ENCODE data around the gene FOSL1.
A peak's percentile ranks its signal among the peaks of the same experiment; 100 is the strongest.

The FOSL1 gene

GRCh38 chr11:65917077-65917433 lies 16.9 kb upstream of the FOSL1 start:
- H3K4me3 Mint-ChIP-seq, result peak overlapping the region; percentile 77
- H3K27ac Mint-ChIP-seq, result peak overlapping the region; percentile 15
- peaks cover 11% of the 10 kb centered on the region for H3K4me1 Mint-ChIP-seq (ENCODE audit: low read depth)
- H3K9me3 Mint-ChIP-seq, result no peaks in the 10 kb centered on the region
- no peak for DNase-seq (ENCODE audit: low spot score)
- peaks cover 13% of the 10 kb centered on the region for H3K36me3 Mint-ChIP-seq (ENCODE audit: low read depth)
- no peaks in the 10 kb centered on the region for H3K27me3 Mint-ChIP-seq (ENCODE audit: low read depth)

GRCh38 chr11:65916391-65916790 lies 16.2 kb upstream of the FOSL1 start:
- Mint-ChIP-seq H3K27ac (no peak overlapping the region), H3K27me3 (ENCODE audit: low read depth) (no peaks in the 10 kb centered on the region), H3K4me1 (ENCODE audit: low read depth) (peaks cover 14% of the 10 kb centered on the region), H3K9me3 (no peaks in the 10 kb centered on the region), H3K4me3 (peak overlapping the region; percentile 77), H3K36me3 (ENCODE audit: low read depth) (peaks cover 12% of the 10 kb centered on the region)
- no peak for DNase-seq (ENCODE audit: low spot score)

GRCh38 chr11:65915821-65916251 lies 15.6 kb upstream of the FOSL1 start:
- peaks cover 14% of the 10 kb centered on the region for H3K4me1 Mint-ChIP-seq (ENCODE audit: low read depth)
- H3K4me3 Mint-ChIP-seq, result no peak overlapping the region
- DNase-seq (ENCODE audit: low spot score), result no peak
- H3K9me3 Mint-ChIP-seq, result no peaks in the 10 kb centered on the region
- peaks cover 12% of the 10 kb centered on the region for H3K36me3 Mint-ChIP-seq (ENCODE audit: low read depth)
- no peaks in the 10 kb centered on the region for H3K27me3 Mint-ChIP-seq (ENCODE audit: low read depth)
- H3K27ac Mint-ChIP-seq, result no peak overlapping the region

GRCh38 chr11:65915101-65915820 lies 15.1 kb upstream of the FOSL1 start:
- peaks cover 9% of the 10 kb centered on the region for H3K36me3 Mint-ChIP-seq (ENCODE audit: low read depth)
- H3K4me1 Mint-ChIP-seq (ENCODE audit: low read depth), result peaks cover 12% of the 10 kb centered on the region
- no peaks in the 10 kb centered on the region for H3K27me3 Mint-ChIP-seq (ENCODE audit: low read depth)
- peak overlapping the region; percentile 31 for H3K27ac Mint-ChIP-seq
- no peaks in the 10 kb centered on the region for H3K9me3 Mint-ChIP-seq
- DNase-seq (ENCODE audit: low spot score), result no peak
- no peak overlapping the region for H3K4me3 Mint-ChIP-seq

GRCh38 chr11:65912845-65913244 lies 12.7 kb upstream of the FOSL1 start:
- H3K9me3 Mint-ChIP-seq, result no peaks in the 10 kb centered on the region
- H3K36me3 Mint-ChIP-seq (ENCODE audit: low read depth), result peaks cover 7% of the 10 kb centered on the region
- peaks cover 18% of the 10 kb centered on the region for H3K4me1 Mint-ChIP-seq (ENCODE audit: low read depth)
- H3K4me3 Mint-ChIP-seq, result no peak overlapping the region
- no peak for DNase-seq (ENCODE audit: low spot score)
- H3K27ac Mint-ChIP-seq, result no peak overlapping the region
- H3K27me3 Mint-ChIP-seq (ENCODE audit: low read depth), result no peaks in the 10 kb centered on the region

- no peaks in the 10 kb centered on the region for H3K27me3 Mint-ChIP-seq (ENCODE audit: low read depth)
- DNase-seq (ENCODE audit: low spot score), result no peak
- H3K4me3 Mint-ChIP-seq, result no peak overlapping the region
- no peak overlapping the region for H3K27ac Mint-ChIP-seq
- peaks cover 4% of the 10 kb centered on the region for H3K36me3 Mint-ChIP-seq (ENCODE audit: low read depth)
- H3K9me3 Mint-ChIP-seq, result no peaks in the 10 kb centered on the region
- peaks cover 15% of the 10 kb centered on the region for H3K4me1 Mint-ChIP-seq (ENCODE audit: low read depth)
These were observed 11.7 kb upstream of the FOSL1 start for GRCh38 chr11:65911682-65912568.

- no peak for DNase-seq (ENCODE audit: low spot score)
- peaks cover 8% of the 10 kb centered on the region for H3K27me3 Mint-ChIP-seq (ENCODE audit: low read depth)
- peaks cover 9% of the 10 kb centered on the region for H3K4me1 Mint-ChIP-seq (ENCODE audit: low read depth)
- H3K27ac Mint-ChIP-seq, result no peak overlapping the region
- no peak overlapping the region for H3K4me3 Mint-ChIP-seq
- H3K36me3 Mint-ChIP-seq (ENCODE audit: low read depth), result no peaks in the 10 kb centered on the region
- no peaks in the 10 kb centered on the region for H3K9me3 Mint-ChIP-seq
These were observed 7.7 kb upstream of the FOSL1 start for GRCh38 chr11:65907878-65908277.

GRCh38 chr11:65906602-65907001 lies 6.4 kb upstream of the FOSL1 start:
- H3K9me3 Mint-ChIP-seq, result no peaks in the 10 kb centered on the region
- no peak for DNase-seq (ENCODE audit: low spot score)
- H3K4me1 Mint-ChIP-seq (ENCODE audit: low read depth), result peaks cover 14% of the 10 kb centered on the region
- H3K36me3 Mint-ChIP-seq (ENCODE audit: low read depth), result no peaks in the 10 kb centered on the region
- H3K4me3 Mint-ChIP-seq, result no peak overlapping the region
- H3K27me3 Mint-ChIP-seq (ENCODE audit: low read depth), result peaks cover 9% of the 10 kb centered on the region
- H3K27ac Mint-ChIP-seq, result no peak overlapping the region

GRCh38 chr11:65903715-65904114 lies 3.5 kb upstream of the FOSL1 start:
- DNase-seq (ENCODE audit: low spot score), result no peak
- Mint-ChIP-seq H3K27ac (no peak overlapping the region), H3K27me3 (ENCODE audit: low read depth) (peaks cover 9% of the 10 kb centered on the region), H3K4me3 (no peak overlapping the region), H3K4me1 (ENCODE audit: low read depth) (peaks cover 14% of the 10 kb centered on the region), H3K9me3 (no peaks in the 10 kb centered on the region), H3K36me3 (ENCODE audit: low read depth) (no peaks in the 10 kb centered on the region)

- Mint-ChIP-seq H3K4me3 (no peak overlapping the region), H3K27me3 (ENCODE audit: low read depth) (peaks cover 9% of the 10 kb centered on the region)
These were observed 2.9 kb upstream of the FOSL1 start for GRCh38 chr11:65903068-65903481.

GRCh38 chr11:65900899-65901180 lies 652 bp upstream of the FOSL1 start:
- H3K27me3 Mint-ChIP-seq (ENCODE audit: low read depth), result peaks cover 7% of the 10 kb centered on the region
- DNase-seq (ENCODE audit: low spot score), result no peak
- no peaks in the 10 kb centered on the region for H3K36me3 Mint-ChIP-seq (ENCODE audit: low read depth)
- peak overlapping the region; percentile 70 for H3K4me3 Mint-ChIP-seq
- peaks cover 23% of the 10 kb centered on the region for H3K4me1 Mint-ChIP-seq (ENCODE audit: low read depth)
- H3K9me3 Mint-ChIP-seq, result no peaks in the 10 kb centered on the region
- peak overlapping the region; percentile 70 for H3K27ac Mint-ChIP-seq

More at GRCh38 chr11:65903068-65903481, 2.9 kb upstream of the FOSL1 start:
- Mint-ChIP-seq H3K4me1 (ENCODE audit: low read depth) (peaks cover 15% of the 10 kb centered on the region), H3K9me3 (no peaks in the 10 kb centered on the region), H3K27ac (no peak overlapping the region), H3K36me3 (ENCODE audit: low read depth) (no peaks in the 10 kb centered on the region)
- no peak for DNase-seq (ENCODE audit: low spot score)

GRCh38 chr11:65899356-65900124 lies 648 bp downstream of the FOSL1 start:
- DNase-seq (ENCODE audit: low spot score), result peak; percentile 79
- Mint-ChIP-seq H3K4me1 (ENCODE audit: low read depth) (peaks cover 26% of the 10 kb centered on the region), H3K27me3 (ENCODE audit: low read depth) (peaks cover 7% of the 10 kb centered on the region), H3K9me3 (no peaks in the 10 kb centered on the region), H3K4me3 (peak overlapping the region; percentile 71), H3K36me3 (ENCODE audit: low read depth) (peaks cover 4% of the 10 kb centered on the region), H3K27ac (peak overlapping the region; percentile 78)

GRCh38 chr11:65898656-65899355 lies 1.4 kb downstream of the FOSL1 start:
- DNase-seq (ENCODE audit: low spot score), result no peak
- Mint-ChIP-seq H3K4me3 (peak overlapping the region; percentile 79), H3K4me1 (ENCODE audit: low read depth) (peaks cover 32% of the 10 kb centered on the region), H3K27me3 (ENCODE audit: low read depth) (peaks cover 5% of the 10 kb centered on the region), H3K36me3 (ENCODE audit: low read depth) (peaks cover 4% of the 10 kb centered on the region), H3K9me3 (no peaks in the 10 kb centered on the region), H3K27ac (peak overlapping the region; percentile 82)
